HG02973 (cell line): ENCODE results near the gene PIK3C2G.
"Not testable (repeated sequence)": the region's sequence is repeated elsewhere in the genome, so short reads cannot be mapped to it uniquely, and the experiment has no call there.

ENCODE experiments used
- ATAC-seq: cut with Tn5 transposase; IDR thresholded peaks from one replicate; pipeline ENCODE4 v1.9.1; 2021; ENCODE audit warnings: moderate library complexity; ENCODE audit not compliant: unreplicated experiment

The PIK3C2G gene

DNA sequence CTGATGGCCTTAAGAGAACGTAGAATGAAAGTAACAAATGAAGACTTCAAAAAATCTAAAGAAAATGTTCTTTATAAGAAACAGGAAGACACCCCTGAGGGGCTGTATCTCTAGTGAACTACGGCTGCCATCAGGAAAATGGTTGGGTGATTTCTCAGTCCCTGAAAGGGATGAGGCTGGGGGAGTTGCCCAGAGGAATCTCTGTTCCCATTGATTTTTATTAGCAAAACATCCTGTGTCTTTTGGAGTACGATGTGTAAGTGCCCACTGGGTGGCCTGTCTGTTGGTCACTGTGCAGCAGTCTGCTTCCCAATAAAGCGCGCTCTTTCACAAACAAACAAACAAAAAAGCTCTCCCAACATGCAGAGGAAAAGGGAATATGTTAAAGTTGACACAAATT is 432.7 kb downstream of the PIK3C2G start:
- not testable (repeated sequence) for ATAC-seq

DNA sequence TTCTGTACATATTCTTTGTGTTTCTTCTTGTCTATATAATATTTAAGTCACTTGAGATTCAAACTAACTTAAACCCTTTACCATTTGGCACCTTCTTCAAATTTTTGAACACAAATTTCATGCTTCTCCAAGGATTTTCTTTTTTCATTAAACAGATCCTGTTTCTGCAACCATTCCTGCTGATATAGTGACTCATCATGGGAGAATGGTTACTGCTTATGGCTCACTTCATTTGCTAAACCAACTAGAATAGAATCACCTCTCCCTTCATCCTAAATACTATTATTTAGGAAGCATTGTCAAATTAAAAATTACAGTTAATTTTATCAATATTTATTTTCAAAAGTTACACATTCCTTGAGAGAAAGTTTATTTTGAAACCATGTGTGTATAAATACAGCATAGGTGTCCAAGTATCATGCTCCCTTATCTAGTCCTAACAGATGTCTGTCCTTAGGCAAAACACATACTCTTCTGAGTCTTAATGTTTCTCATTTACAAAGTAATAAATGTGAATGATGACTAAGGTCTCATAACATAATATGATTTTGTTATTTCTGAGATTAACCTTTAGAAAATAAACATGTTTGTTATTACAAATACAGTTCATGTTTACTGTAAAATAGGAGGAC is 435.8 kb downstream of the PIK3C2G start:
- no peak for ATAC-seq
